ENCODE measurements around the gene TMTC1.
"Not testable (repeated sequence)": the region's sequence is repeated elsewhere in the genome, so short reads cannot be mapped to it uniquely, and the experiment has no call there.

TMTC1 gene

GRCh38 chr12:29634057-29634456, 149.7 kb downstream of the TMTC1 start:
- DNase-seq: no peak
- H3K27me3 Mint-ChIP-seq: no peaks in the 10 kb centered on the region
- H3K4me3 Mint-ChIP-seq: no peak overlapping the region
- no peaks in the 10 kb centered on the region for H3K36me3 Mint-ChIP-seq
- H3K27ac Mint-ChIP-seq: no peak overlapping the region
- CTCF ChIA-PET: no interaction called here
- H3K4me1 Mint-ChIP-seq: no peaks in the 10 kb centered on the region
- H3K9me3 Mint-ChIP-seq: no peaks in the 10 kb centered on the region

GRCh38 chr12:29630164-29630563, 153.6 kb downstream of the TMTC1 start:
- H3K4me3 Mint-ChIP-seq, H3K4me1 Mint-ChIP-seq, DNase-seq, H3K36me3 Mint-ChIP-seq, H3K27ac Mint-ChIP-seq, H3K27me3 Mint-ChIP-seq, H3K9me3 Mint-ChIP-seq, CTCF ChIA-PET: not testable (repeated sequence)

- no peak for DNase-seq
- no peaks in the 10 kb centered on the region for H3K27me3 Mint-ChIP-seq
- no peak overlapping the region for H3K4me3 Mint-ChIP-seq
- CTCF ChIA-PET: no interaction called here
- no peak overlapping the region for H3K27ac Mint-ChIP-seq
- H3K4me1 Mint-ChIP-seq: no peaks in the 10 kb centered on the region
- no peaks in the 10 kb centered on the region for H3K36me3 Mint-ChIP-seq
- no peaks in the 10 kb centered on the region for H3K9me3 Mint-ChIP-seq
Measured at GRCh38 chr12:29627221-29627620, 156.5 kb downstream of the TMTC1 start.

- no peaks in the 10 kb centered on the region for H3K27me3 Mint-ChIP-seq
- no peaks in the 10 kb centered on the region for H3K4me1 Mint-ChIP-seq
- H3K36me3 Mint-ChIP-seq: no peaks in the 10 kb centered on the region
- DNase-seq: no peak
- no peaks in the 10 kb centered on the region for H3K9me3 Mint-ChIP-seq
- CTCF ChIA-PET: no interaction called here
- no peak overlapping the region for H3K4me3 Mint-ChIP-seq
- H3K27ac Mint-ChIP-seq: no peak overlapping the region
Measured at GRCh38 chr12:29625359-29625953, 158.3 kb downstream of the TMTC1 start.

- no peak for DNase-seq
- CTCF ChIA-PET: no interaction called here
- H3K4me3 Mint-ChIP-seq: no peak overlapping the region
- no peaks in the 10 kb centered on the region for H3K4me1 Mint-ChIP-seq
- no peaks in the 10 kb centered on the region for H3K36me3 Mint-ChIP-seq
- H3K9me3 Mint-ChIP-seq: no peaks in the 10 kb centered on the region
- H3K27ac Mint-ChIP-seq: no peak overlapping the region
- no peaks in the 10 kb centered on the region for H3K27me3 Mint-ChIP-seq
Measured at GRCh38 chr12:29622251-29622650, 161.5 kb downstream of the TMTC1 start.

- DNase-seq: no peak
- Mint-ChIP-seq H3K4me3 (no peak overlapping the region), H3K27me3 (no peaks in the 10 kb centered on the region), H3K4me1 (no peaks in the 10 kb centered on the region), H3K9me3 (no peaks in the 10 kb centered on the region), H3K36me3 (no peaks in the 10 kb centered on the region), H3K27ac (no peak overlapping the region)
- CTCF ChIA-PET: no interaction called here
Measured at GRCh38 chr12:29620030-29620429, 163.7 kb downstream of the TMTC1 start.

GRCh38 chr12:29617407-29617803, 166.3 kb downstream of the TMTC1 start:
- CTCF ChIA-PET: no interaction called here
- Mint-ChIP-seq H3K9me3 (no peaks in the 10 kb centered on the region), H3K36me3 (no peaks in the 10 kb centered on the region), H3K4me3 (no peak overlapping the region), H3K27me3 (peaks cover 3% of the 10 kb centered on the region), H3K27ac (no peak overlapping the region), H3K4me1 (no peaks in the 10 kb centered on the region)
- DNase-seq: no peak

- Mint-ChIP-seq H3K9me3 (no peaks in the 10 kb centered on the region), H3K27ac (no peak overlapping the region), H3K27me3 (peaks cover 3% of the 10 kb centered on the region), H3K4me1 (no peaks in the 10 kb centered on the region), H3K36me3 (no peaks in the 10 kb centered on the region), H3K4me3 (no peak overlapping the region)
- no peak for DNase-seq
- CTCF ChIA-PET: no interaction called here
Measured at GRCh38 chr12:29616664-29617406, 166.9 kb downstream of the TMTC1 start.

GRCh38 chr12:29614694-29615325, 168.9 kb downstream of the TMTC1 start:
- CTCF ChIA-PET: interaction anchor here (0.5 kb wide), 1 partner anchor 685 kb away, joined by 3 read pairs; no protein-coding TSS in a partner anchor
- H3K4me1 Mint-ChIP-seq: no peaks in the 10 kb centered on the region
- H3K27me3 Mint-ChIP-seq: peaks cover 4% of the 10 kb centered on the region
- H3K4me3 Mint-ChIP-seq: no peak overlapping the region
- no peaks in the 10 kb centered on the region for H3K36me3 Mint-ChIP-seq
- H3K27ac Mint-ChIP-seq: no peak overlapping the region
- no peak for DNase-seq
- H3K9me3 Mint-ChIP-seq: no peaks in the 10 kb centered on the region

- DNase-seq: no peak
- Mint-ChIP-seq H3K27me3 (peaks cover 6% of the 10 kb centered on the region), H3K4me3 (no peak overlapping the region), H3K36me3 (no peaks in the 10 kb centered on the region), H3K27ac (no peak overlapping the region), H3K9me3 (no peaks in the 10 kb centered on the region), H3K4me1 (no peaks in the 10 kb centered on the region)
- CTCF ChIA-PET: no interaction called here
Measured at GRCh38 chr12:29612912-29613311, 170.8 kb downstream of the TMTC1 start.

GRCh38 chr12:29611906-29612305, 171.8 kb downstream of the TMTC1 start:
- CTCF ChIA-PET: no interaction called here
- no peaks in the 10 kb centered on the region for H3K4me1 Mint-ChIP-seq
- H3K36me3 Mint-ChIP-seq: no peaks in the 10 kb centered on the region
- no peak overlapping the region for H3K4me3 Mint-ChIP-seq
- H3K27me3 Mint-ChIP-seq: peaks cover 6% of the 10 kb centered on the region
- no peaks in the 10 kb centered on the region for H3K9me3 Mint-ChIP-seq
- DNase-seq: no peak
- H3K27ac Mint-ChIP-seq: no peak overlapping the region

- DNase-seq: no peak
- no peak overlapping the region for H3K4me3 Mint-ChIP-seq
- H3K9me3 Mint-ChIP-seq: no peaks in the 10 kb centered on the region
- H3K27ac Mint-ChIP-seq: no peak overlapping the region
- H3K4me1 Mint-ChIP-seq: no peaks in the 10 kb centered on the region
- peaks cover 6% of the 10 kb centered on the region for H3K27me3 Mint-ChIP-seq
- H3K36me3 Mint-ChIP-seq: no peaks in the 10 kb centered on the region
- CTCF ChIA-PET: no interaction called here
Measured at GRCh38 chr12:29610473-29611170, 173.1 kb downstream of the TMTC1 start.

GRCh38 chr12:29609431-29610215, 174.1 kb downstream of the TMTC1 start:
- Mint-ChIP-seq H3K9me3 (no peaks in the 10 kb centered on the region), H3K27me3 (peaks cover 6% of the 10 kb centered on the region), H3K4me1 (no peaks in the 10 kb centered on the region), H3K36me3 (no peaks in the 10 kb centered on the region), H3K27ac (no peak overlapping the region), H3K4me3 (no peak overlapping the region)
- CTCF ChIA-PET: no interaction called here
- DNase-seq: no peak

GRCh38 chr12:29608581-29608980, 175.2 kb downstream of the TMTC1 start:
- Mint-ChIP-seq H3K9me3 (no peaks in the 10 kb centered on the region), H3K27me3 (peaks cover 6% of the 10 kb centered on the region), H3K36me3 (no peaks in the 10 kb centered on the region), H3K27ac (no peak overlapping the region), H3K4me3 (no peak overlapping the region), H3K4me1 (no peaks in the 10 kb centered on the region)
- CTCF ChIA-PET: no interaction called here
- DNase-seq: no peak
